Umbilical cord (tissue), 1 donor: ENCODE results near the gene ARL6IP4. TPM values are rescaled to one million over a fixed set of nuclear protein-coding genes. Genes with fewer than 3 reads are reported as not detected.

ENCODE experiments used
- total RNA-seq: library from RNA; depleted of rRNA; stranded (reverse); fragments of >200 nt; gene quantifications from one replicate; pipeline ENCODE4 v1.2.3, GENCODE V29; 2014; ENCODE audit warnings: low replicate concordance; ENCODE audit not compliant: insufficient read depth

The ARL6IP4 gene
- total RNA-seq, 1 donor from 2014 or later: 105 TPM

Other genes starting within 250 kb of the ARL6IP4 start
- gene HCAR1, start 249.8 kb upstream of the ARL6IP4 start, total RNA-seq: 3.4 TPM
- gene DENR, start 227.9 kb upstream of the ARL6IP4 start, total RNA-seq: 37.1 TPM
- 3.4 TPM for gene CCDC62, start 206.1 kb upstream of the ARL6IP4 start, total RNA-seq
- gene HIP1R, start 145.2 kb upstream of the ARL6IP4 start, total RNA-seq: 12.0 TPM
- gene VPS37B, start 84.6 kb upstream of the ARL6IP4 start, total RNA-seq: 25.3 TPM
- 6.5 TPM for gene ABCB9, start 14.2 kb upstream of the ARL6IP4 start, total RNA-seq
- 2.4 TPM for gene OGFOD2, start 5.4 kb upstream of the ARL6IP4 start, total RNA-seq
- 4.1 TPM for gene PITPNM2, start 170.4 kb downstream of the ARL6IP4 start, total RNA-seq